Measurements from ENCODE around the gene CLDND1.
"Not testable (repeated sequence)": the region's sequence is repeated elsewhere in the genome, so short reads cannot be mapped to it uniquely, and the experiment has no call there.

The CLDND1 gene

GRCh38 chr3:98522544-98523281 lies at the start of gene CLDND1:
TSS of gene CLDND1 (minus strand) at chr3:98522902. CDS start at chr3:98521424, 1,478 bp downstream.
- DNase-seq: peak; percentile 94

- no peak for DNase-seq
These were observed 45.7 kb upstream of the CLDND1 start for GRCh38 chr3:98568402-98568801.

GRCh38 chr3:98567666-98568270 lies 45.1 kb upstream of the CLDND1 start:
- no peak for DNase-seq

- no peak for DNase-seq
These were observed 43.1 kb upstream of the CLDND1 start for GRCh38 chr3:98565843-98566242.

GRCh38 chr3:98565237-98565643 lies 42.5 kb upstream of the CLDND1 start:
- no peak for DNase-seq

- DNase-seq: no peak
These were observed 41.7 kb upstream of the CLDND1 start for GRCh38 chr3:98564282-98565005.

- DNase-seq: no peak
These were observed 41.1 kb upstream of the CLDND1 start for GRCh38 chr3:98563661-98564281.

GRCh38 chr3:98561727-98562521 lies 39.2 kb upstream of the CLDND1 start:
- no peak for DNase-seq

GRCh38 chr3:98560911-98561310 lies 38.2 kb upstream of the CLDND1 start:
- DNase-seq: no peak

- DNase-seq: not testable (repeated sequence)
These were observed 37.1 kb upstream of the CLDND1 start for GRCh38 chr3:98559769-98560168.

GRCh38 chr3:98558100-98558827 lies 35.6 kb upstream of the CLDND1 start:
- no peak for DNase-seq

- no peak for DNase-seq
These were observed 34.8 kb upstream of the CLDND1 start for GRCh38 chr3:98557324-98558010.

GRCh38 chr3:98556164-98557130 lies 33.7 kb upstream of the CLDND1 start:
- no peak for DNase-seq

- no peak for DNase-seq
These were observed 32.3 kb upstream of the CLDND1 start for GRCh38 chr3:98555025-98555379.

GRCh38 chr3:98554580-98554979 lies 31.9 kb upstream of the CLDND1 start:
- no peak for DNase-seq

GRCh38 chr3:98553753-98554152 lies 31.1 kb upstream of the CLDND1 start:
- no peak for DNase-seq

- no peak for DNase-seq
These were observed 30.4 kb upstream of the CLDND1 start for GRCh38 chr3:98553021-98553563.

- no peak for DNase-seq
These were observed 29.7 kb upstream of the CLDND1 start for GRCh38 chr3:98552232-98553020.

- DNase-seq: no peak
These were observed 29.1 kb upstream of the CLDND1 start for GRCh38 chr3:98551754-98552153.
